Measurements from ENCODE around the gene CCIN.
"Not testable (repeated sequence)": the region's sequence is repeated elsewhere in the genome, so short reads cannot be mapped to it uniquely, and the experiment has no call there.

Gene CCIN

DNA sequence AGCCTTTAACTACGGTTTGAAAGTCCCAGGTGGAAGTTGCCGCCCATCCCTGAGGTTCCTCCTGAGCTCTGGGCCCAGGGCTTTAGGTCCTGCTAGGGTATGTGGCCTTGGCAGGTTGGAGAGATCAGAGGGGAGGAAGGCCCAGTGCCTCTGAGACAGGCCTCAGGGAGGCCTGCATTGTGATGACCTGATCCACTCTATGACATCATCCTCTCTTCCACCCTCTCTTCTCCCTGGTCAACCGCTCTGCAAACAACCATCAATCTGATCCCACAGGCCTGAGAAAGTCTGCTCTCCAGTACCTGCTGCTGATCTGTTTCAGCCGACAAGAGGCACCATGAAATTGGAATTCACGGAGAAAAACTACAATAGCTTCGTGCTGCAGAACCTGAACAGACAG, at the start of gene CCIN:
Gene CCIN (plus strand): TSS at position 223 of the 400 bp plus-strand sequence. CDS start 115 bp downstream, at position 338.
- no peak within 1 kb of the TSS for H3K27ac Mint-ChIP-seq
- H3K27me3 Mint-ChIP-seq: no peaks in the 10 kb centered on the region
- H3K4me1 Mint-ChIP-seq: peaks cover 4% of the 10 kb centered on the region
- H3K4me3 Mint-ChIP-seq: no peak within 1 kb of the TSS
- H3K9me3 Mint-ChIP-seq: no peaks in the 10 kb centered on the region
- no peaks in the 10 kb centered on the region for H3K36me3 Mint-ChIP-seq

DNA sequence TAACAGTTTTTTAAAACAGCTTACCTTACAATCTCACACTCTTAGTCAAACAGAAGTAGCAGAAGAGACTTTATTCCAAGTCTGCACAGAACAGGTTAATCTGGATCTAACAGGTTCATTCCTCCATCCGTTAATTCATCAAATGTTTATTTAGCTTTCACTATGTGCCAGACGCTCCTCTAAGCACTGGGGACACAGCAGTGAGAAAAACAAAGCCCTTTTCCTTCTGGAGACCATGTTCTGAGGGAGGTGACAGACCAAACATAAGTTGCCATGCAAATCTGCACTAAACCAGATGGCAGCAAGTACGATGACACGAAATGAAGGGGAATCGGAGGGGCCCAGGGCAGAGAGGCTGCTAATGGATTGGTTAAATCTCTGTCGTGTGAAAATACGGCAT, 49.7 kb upstream of the CCIN start:
- no peak overlapping the region for H3K4me3 Mint-ChIP-seq
- no peaks in the 10 kb centered on the region for H3K4me1 Mint-ChIP-seq
- H3K27ac Mint-ChIP-seq: no peak overlapping the region
- no peaks in the 10 kb centered on the region for H3K27me3 Mint-ChIP-seq
- H3K9me3 Mint-ChIP-seq: no peaks in the 10 kb centered on the region
- H3K36me3 Mint-ChIP-seq: peaks cover 8% of the 10 kb centered on the region

DNA sequence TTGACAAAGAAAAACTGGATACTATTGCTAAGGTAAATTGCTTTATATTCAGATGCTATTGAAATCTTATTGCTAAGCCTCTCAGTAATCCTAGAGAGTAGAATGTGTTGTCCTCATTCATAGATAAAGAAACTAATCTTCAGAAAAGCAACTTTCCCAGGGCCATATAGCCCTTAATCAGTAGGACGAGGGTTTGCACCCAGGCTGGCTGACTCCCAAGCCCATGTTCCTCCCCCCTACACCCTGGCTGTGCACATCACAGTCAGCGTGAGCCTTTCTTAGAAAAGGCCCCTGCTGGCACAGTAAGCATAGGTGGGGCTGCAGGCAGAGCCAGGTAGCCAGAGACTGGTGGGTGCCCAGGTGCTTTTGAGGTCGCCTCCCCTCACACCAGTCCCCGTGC, 48.5 kb upstream of the CCIN start:
- Mint-ChIP-seq H3K27me3 (no peaks in the 10 kb centered on the region), H3K4me3 (no peak overlapping the region), H3K27ac (no peak overlapping the region), H3K9me3 (no peaks in the 10 kb centered on the region), H3K36me3 (peaks cover 8% of the 10 kb centered on the region), H3K4me1 (peaks cover 7% of the 10 kb centered on the region)

DNA sequence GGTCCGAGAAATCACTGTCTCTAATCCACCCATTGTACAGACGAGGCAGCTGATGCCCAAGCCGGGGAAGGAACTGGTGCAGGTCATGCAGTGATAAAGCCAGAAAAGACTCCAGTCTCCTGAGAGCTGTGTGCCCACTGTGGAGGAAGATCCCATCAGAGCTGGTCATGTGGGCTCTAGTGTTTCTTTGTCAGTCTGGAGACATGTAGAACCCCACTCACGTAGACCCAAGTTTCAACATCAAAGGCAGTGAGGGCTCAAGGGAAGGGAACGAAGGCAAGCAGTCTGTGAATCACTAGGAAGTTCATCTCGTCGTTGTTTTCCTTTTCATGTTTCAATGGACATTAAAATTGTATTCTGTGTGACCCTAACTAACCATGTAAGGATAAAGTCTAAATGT, 47.2 kb upstream of the CCIN start:
- H3K9me3 Mint-ChIP-seq: no peaks in the 10 kb centered on the region
- H3K4me3 Mint-ChIP-seq: no peak overlapping the region
- H3K27me3 Mint-ChIP-seq: no peaks in the 10 kb centered on the region
- H3K36me3 Mint-ChIP-seq: peaks cover 7% of the 10 kb centered on the region
- H3K4me1 Mint-ChIP-seq: peaks cover 10% of the 10 kb centered on the region
- no peak overlapping the region for H3K27ac Mint-ChIP-seq

DNA sequence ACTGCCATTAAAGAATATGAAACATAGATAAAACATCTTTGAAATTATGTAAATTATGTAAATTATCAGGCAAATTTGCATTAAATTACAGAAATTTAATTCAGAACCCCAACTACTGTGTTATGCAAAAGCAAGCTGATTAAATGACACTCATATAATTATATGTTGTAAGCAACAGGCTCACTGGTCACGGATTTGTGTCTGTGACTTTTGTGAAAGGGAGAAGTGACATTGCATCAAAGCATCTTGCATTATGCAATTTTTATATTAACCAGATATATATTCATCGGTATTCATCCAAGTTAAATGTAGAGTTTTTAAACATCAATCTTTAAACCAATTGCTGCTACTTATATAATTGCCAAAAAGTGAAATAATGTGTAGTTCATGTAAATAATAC, 45.7 kb upstream of the CCIN start:
- H3K4me1 Mint-ChIP-seq: peaks cover 24% of the 10 kb centered on the region
- H3K9me3 Mint-ChIP-seq: no peaks in the 10 kb centered on the region
- no peak overlapping the region for H3K4me3 Mint-ChIP-seq
- no peak overlapping the region for H3K27ac Mint-ChIP-seq
- H3K27me3 Mint-ChIP-seq: no peaks in the 10 kb centered on the region
- H3K36me3 Mint-ChIP-seq: peaks cover 3% of the 10 kb centered on the region

DNA sequence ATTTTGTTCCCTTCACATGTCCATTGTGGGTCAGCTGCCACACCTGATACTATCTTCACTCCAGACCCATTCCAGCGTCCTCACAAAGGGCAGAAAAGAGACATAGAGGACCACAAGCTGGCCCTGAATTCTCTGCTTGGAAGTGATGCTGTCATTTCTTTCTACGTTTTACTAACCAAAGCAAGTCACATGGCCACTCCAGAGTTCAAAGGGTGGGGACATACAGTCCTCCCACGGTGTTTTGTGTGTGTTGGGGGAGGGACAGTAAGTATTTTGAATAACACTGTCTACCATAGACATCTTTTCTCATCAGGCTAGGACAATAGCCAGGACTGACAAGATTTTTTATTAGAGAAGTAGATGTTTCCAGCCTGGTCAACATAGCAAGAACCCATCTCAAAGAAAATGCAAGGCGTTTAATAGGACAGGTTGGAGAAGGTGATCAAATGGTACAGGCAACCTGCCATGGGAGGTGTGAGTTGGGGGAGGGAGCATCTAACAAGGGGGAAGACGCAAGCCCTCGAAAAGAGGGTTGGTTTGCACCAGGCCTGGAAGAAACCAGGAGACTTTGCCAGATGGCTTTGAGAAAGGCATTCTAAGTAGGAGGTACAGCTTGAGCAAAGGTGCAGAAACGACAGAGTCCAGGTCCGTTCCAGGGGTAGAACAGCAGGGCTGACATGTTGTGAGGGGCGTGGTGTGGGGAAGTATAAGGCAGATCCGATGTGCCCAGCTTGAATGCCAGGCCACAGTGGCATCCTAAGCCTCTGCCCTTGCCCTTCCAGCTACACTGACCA, 43.9 kb upstream of the CCIN start:
- Mint-ChIP-seq H3K27me3 (no peaks in the 10 kb centered on the region), H3K4me1 (peaks cover 24% of the 10 kb centered on the region), H3K27ac (no peak overlapping the region), H3K9me3 (no peaks in the 10 kb centered on the region), H3K36me3 (peaks cover 3% of the 10 kb centered on the region), H3K4me3 (no peak overlapping the region)

DNA sequence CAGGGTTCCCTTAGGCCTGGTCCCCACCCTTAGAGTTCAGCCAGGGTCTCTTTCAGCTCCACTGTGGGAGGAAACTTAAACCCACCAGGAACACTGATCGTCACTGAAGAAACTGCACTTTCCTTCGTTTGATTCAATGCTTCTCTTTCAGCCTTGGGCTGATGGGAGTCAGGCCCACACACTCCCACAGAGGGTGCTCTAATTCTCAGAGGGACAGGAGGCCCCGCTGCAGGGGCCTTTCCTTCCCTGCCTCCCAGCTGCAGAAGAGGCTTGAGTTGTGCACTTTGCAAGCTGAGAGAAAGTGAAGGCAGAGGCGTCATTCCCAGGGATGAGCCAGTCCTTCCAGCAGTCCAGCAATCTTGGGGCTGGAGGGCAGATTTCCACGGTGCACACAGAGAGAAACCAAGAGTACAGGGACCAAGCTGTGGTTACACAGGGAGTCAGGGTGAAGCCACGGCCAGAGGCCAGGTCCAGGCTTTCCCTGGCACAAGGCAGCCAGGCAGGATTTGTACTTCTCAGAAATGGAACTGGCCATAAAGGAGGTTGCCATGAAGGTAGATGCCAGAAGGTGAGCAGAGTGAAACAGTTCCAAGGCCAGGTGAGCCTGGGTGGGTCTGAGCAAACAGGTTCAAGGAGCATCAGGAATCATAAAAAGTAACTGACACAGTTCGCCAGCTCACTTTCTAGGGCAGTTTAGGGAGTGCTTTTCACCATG, 43.0 kb upstream of the CCIN start:
- H3K27me3 Mint-ChIP-seq: no peaks in the 10 kb centered on the region
- no peaks in the 10 kb centered on the region for H3K9me3 Mint-ChIP-seq
- no peak overlapping the region for H3K4me3 Mint-ChIP-seq
- peaks cover 24% of the 10 kb centered on the region for H3K4me1 Mint-ChIP-seq
- peaks cover 3% of the 10 kb centered on the region for H3K36me3 Mint-ChIP-seq
- H3K27ac Mint-ChIP-seq: no peak overlapping the region

DNA sequence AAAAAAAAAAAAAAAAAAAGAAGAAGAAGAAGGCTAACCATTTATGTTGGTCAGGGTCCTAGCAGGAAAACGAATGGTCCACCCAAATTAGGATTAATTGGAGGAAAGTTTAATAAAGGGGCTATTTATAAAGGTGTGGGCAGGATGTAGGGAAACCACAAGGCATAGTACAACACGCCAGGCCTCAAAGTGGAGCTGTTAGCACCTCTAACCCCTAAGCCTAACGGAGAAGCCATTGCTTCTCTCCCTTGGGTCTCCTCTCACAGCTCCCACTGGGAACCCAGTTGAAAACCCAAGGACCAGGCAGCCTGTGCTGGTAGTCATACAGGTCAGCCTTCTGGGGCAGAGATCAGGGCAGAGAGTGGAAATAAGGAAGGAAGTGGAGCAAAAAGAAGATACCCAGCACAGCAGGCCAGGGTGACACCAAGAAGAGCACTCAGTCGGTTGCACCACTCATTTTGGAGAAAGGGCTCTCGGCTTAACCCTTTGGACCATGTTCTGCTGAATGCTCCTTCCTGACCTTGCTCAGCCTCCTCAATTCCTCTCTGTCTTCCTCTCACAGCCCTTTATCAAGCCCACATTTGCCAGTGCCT, 41.4 kb upstream of the CCIN start:
- no peaks in the 10 kb centered on the region for H3K27me3 Mint-ChIP-seq
- peaks cover 24% of the 10 kb centered on the region for H3K4me1 Mint-ChIP-seq
- H3K9me3 Mint-ChIP-seq: no peaks in the 10 kb centered on the region
- H3K4me3 Mint-ChIP-seq: no peak overlapping the region
- no peak overlapping the region for H3K27ac Mint-ChIP-seq
- H3K36me3 Mint-ChIP-seq: no peaks in the 10 kb centered on the region

DNA sequence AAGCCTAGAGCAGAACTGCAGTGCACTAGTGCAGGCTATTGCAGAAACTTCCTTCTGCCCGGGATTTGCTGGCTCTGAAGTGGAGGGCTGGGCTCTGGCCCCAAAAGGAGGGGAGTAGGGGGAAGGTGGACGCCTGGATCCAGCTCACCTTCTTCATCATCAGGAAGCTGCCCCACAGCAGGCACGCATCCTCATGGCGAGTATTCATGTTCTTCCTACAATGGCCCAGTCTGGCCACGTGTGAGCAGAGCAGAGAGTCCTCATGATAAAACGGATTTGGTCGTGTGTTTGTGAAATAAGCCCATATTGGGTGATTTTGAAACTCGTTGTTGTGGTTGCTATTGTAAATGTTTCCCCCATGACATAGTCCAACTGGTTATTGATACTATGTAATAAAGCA, 40.8 kb upstream of the CCIN start:
- no peaks in the 10 kb centered on the region for H3K36me3 Mint-ChIP-seq
- H3K4me3 Mint-ChIP-seq: no peak overlapping the region
- no peaks in the 10 kb centered on the region for H3K9me3 Mint-ChIP-seq
- no peak overlapping the region for H3K27ac Mint-ChIP-seq
- no peaks in the 10 kb centered on the region for H3K27me3 Mint-ChIP-seq
- H3K4me1 Mint-ChIP-seq: peaks cover 24% of the 10 kb centered on the region

DNA sequence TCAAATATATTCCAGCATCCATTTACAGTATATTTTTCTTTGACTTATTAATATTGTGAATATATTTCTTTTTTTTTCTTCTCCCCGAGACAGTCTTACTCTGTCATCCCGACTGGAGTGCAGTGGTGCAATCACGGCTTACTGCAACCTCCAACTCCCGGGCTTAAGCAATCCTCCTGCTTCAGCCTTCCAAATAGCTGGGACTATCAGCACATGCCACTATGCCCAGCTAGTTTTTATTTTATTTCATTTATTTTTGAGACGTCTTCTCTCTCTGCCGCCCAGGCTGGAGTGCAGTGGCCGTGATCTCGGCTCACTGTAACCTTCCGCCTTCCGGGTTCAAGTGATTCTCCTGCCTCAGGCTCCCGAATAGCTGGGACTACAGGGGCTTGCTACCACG, 40.0 kb upstream of the CCIN start:
- Mint-ChIP-seq H3K4me3 (no peak overlapping the region), H3K4me1 (peaks cover 24% of the 10 kb centered on the region), H3K27me3 (no peaks in the 10 kb centered on the region), H3K27ac (no peak overlapping the region), H3K9me3 (no peaks in the 10 kb centered on the region), H3K36me3 (no peaks in the 10 kb centered on the region)

DNA sequence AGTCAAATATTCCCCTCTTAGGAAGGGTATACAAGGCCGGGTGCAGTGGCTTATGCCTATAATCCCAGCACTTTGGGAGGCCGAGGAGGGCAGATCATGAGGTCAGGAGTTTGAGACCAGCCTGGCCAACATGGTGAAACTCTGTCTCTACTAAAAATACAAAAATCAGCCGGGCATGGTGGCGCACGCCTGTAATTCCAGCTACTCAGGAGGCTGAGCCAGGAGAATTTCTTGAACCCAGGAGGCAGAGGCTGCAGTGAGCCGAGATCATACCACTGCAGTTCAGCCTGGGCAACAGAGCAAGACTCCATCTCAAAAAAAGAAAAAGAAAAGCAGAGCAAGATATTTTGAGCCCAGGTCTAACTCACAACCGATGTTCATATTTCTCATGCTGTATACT, 37.5 kb upstream of the CCIN start:
- not testable (repeated sequence) for H3K27me3 Mint-ChIP-seq, H3K4me3 Mint-ChIP-seq, H3K27ac Mint-ChIP-seq, H3K36me3 Mint-ChIP-seq, H3K9me3 Mint-ChIP-seq
- H3K4me1 Mint-ChIP-seq: peaks cover 24% of the 10 kb centered on the region

DNA sequence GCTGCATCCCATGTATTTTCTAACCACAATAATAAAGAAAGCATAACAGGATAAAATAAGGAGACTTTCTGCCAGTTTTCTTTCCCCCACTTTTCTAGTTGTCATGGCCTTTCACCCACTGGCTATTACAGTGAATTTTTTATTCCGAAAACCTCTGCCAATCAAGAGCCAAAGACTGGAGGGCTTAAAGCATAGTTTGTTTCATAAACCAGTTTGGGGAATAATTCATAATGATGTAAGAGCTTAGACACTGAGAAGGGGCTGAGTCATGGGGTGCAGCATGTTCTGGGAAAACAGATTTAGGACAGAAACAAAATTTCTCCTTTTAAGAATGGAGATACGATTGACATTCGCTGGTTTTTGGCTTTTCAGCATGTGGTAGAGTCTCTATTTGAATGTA, 37.1 kb upstream of the CCIN start:
- Mint-ChIP-seq H3K27me3 (no peaks in the 10 kb centered on the region), H3K9me3 (no peaks in the 10 kb centered on the region), H3K4me3 (no peak overlapping the region), H3K4me1 (peaks cover 21% of the 10 kb centered on the region), H3K36me3 (no peaks in the 10 kb centered on the region), H3K27ac (peak overlapping the region; percentile 4)

DNA sequence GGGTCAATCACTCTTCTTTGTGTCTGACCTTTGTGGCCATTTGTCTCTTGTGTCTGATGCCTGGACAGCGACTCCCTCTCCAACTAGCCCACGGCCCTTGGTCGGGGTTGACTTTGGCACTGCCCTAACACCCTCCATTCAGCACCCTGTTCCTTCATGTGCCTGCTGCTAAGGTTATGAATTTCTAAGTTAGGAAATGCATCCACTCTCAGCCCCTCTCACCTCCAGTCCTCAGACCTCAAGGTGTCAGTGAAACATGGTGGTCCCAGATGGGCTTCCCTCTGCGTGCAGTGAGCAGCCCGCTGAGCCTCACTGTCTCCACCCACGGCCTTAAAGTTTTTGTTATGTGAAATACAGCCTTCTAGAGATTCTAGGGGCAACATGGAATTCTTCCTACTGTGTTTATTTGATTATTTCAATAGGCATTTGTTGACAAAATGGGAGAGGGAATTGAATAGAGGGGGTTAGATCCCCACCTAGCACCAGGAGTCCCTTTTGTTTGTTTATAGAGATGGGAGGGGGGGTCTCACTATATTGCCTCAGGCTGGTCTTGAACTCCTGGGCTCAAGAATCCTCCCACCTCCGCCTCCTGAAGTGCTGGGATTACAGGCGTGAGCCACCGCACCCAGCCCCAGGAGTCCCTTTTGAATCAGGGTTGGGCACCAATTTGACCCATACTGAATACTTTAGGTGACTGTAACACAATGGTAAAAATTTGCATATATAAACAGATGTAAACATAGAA, 34.3 kb upstream of the CCIN start:
- H3K9me3 Mint-ChIP-seq: no peaks in the 10 kb centered on the region
- H3K27me3 Mint-ChIP-seq: no peaks in the 10 kb centered on the region
- H3K36me3 Mint-ChIP-seq: no peaks in the 10 kb centered on the region
- H3K4me1 Mint-ChIP-seq: peaks cover 34% of the 10 kb centered on the region
- peak overlapping the region; percentile 33 for H3K4me3 Mint-ChIP-seq
- H3K27ac Mint-ChIP-seq: peak overlapping the region; percentile 35

DNA sequence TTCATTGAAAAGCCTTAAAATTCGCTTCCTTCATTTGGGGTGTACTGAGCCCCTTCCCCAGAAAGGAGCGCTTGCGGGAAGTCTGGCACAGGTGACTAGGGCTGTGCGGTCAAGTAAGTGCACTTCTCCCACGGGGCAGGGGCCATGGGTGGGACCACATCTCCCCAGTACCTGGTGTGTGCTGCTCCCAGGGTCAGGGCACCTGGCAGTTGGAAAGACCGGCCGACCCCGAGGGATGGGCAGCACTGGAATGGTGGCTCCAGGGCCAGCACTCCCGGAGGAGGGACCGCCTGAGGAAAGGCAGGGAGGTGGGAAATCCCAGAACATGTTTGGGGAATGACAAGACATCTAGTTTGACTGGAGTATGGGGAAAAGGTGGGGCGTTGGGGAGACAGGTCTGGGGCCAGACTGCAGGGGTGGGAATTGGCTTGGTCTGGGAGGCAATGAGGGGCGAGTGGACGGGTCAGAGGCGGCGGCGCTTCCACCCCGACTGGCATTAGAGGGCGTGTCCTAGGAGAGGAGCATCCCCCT, 33.4 kb upstream of the CCIN start:
- peaks cover 43% of the 10 kb centered on the region for H3K4me1 Mint-ChIP-seq
- no peaks in the 10 kb centered on the region for H3K36me3 Mint-ChIP-seq
- H3K27ac Mint-ChIP-seq: no peak overlapping the region
- no peaks in the 10 kb centered on the region for H3K9me3 Mint-ChIP-seq
- no peaks in the 10 kb centered on the region for H3K27me3 Mint-ChIP-seq
- peak overlapping the region; percentile 73 for H3K4me3 Mint-ChIP-seq

DNA sequence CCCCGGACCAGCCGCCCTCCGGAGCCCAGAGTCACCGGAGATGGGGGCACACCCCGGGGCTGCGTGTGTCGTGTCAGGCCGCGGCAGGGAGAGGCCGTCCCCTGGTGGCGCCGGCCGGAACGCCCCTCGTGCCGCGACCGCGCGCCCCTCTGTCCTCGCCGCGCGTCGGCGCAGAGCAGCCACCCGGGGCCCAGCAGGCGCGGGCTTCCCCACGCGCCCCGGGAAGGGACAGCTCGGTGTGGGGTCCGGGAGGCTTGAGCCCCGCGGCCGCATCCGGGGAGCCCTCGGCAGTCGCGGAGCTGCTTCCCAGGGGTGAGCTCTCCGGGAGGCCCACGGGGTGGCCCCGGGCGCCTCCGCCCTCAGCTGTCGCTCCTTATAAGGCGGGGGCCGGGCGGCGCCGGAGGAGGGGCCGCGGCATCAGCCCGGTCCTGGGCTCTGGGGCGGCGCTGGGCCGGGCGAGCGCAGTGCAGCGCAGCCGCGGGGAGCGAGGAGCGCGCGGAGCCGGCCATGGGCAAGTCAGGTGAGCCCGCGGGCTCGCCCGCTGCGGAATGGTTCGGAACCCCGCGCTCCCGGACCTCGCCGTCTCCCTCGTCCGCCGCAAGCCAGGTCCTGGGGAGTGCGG, 32.8 kb upstream of the CCIN start, which contains the start of gene GLIPR2:
Gene GLIPR2 (plus strand): TSS at position 462 of the 622 bp plus-strand sequence. CDS start 46 bp downstream, at position 508.
- Mint-ChIP-seq H3K4me3 (peak within 1 kb of the TSS; percentile 89), H3K27ac (peak within 1 kb of the TSS; percentile 85), H3K36me3 (no peaks in the 10 kb centered on the region), H3K4me1 (peaks cover 49% of the 10 kb centered on the region), H3K9me3 (no peaks in the 10 kb centered on the region), H3K27me3 (no peaks in the 10 kb centered on the region)

All from activated naive CD4-positive, alpha-beta T cell treated with anti-CD3 and anti-CD28 coated beads, Interleukin-2, amount 50 U/mL, for 24 hours (primary cell).